GM21367 (cell line): Measurements from ENCODE around the gene KDM4B.
"Not testable (repeated sequence)": the region's sequence is repeated elsewhere in the genome, so short reads cannot be mapped to it uniquely, and the experiment has no call there.

Experiments used
- ATAC-seq: cut with Tn5 transposase; IDR thresholded peaks from one replicate; pipeline ENCODE4 v1.9.1; 2021; ENCODE audit not compliant: unreplicated experiment

Gene KDM4B

GRCh38 chr19:5012688-5013457 is 44.0 kb downstream of the KDM4B start:
- ATAC-seq: no peak

GRCh38 chr19:5013761-5014160 is 44.8 kb downstream of the KDM4B start:
- no peak for ATAC-seq

GRCh38 chr19:5014941-5015340 is 46.0 kb downstream of the KDM4B start:
- ATAC-seq: no peak

GRCh38 chr19:5016268-5016667 is 47.4 kb downstream of the KDM4B start:
- no peak for ATAC-seq

GRCh38 chr19:5016781-5017180 is 47.9 kb downstream of the KDM4B start:
- no peak for ATAC-seq

- no peak for ATAC-seq
Measured at GRCh38 chr19:5017235-5017634, 48.3 kb downstream of the KDM4B start.

GRCh38 chr19:5018224-5019015 is 49.5 kb downstream of the KDM4B start:
- no peak for ATAC-seq

GRCh38 chr19:5020368-5020767 is 51.5 kb downstream of the KDM4B start:
- ATAC-seq: no peak

GRCh38 chr19:5021046-5021445 is 52.1 kb downstream of the KDM4B start:
- no peak for ATAC-seq

GRCh38 chr19:5022066-5022860 is 53.4 kb downstream of the KDM4B start:
- no peak for ATAC-seq

GRCh38 chr19:5023128-5023571 is 54.2 kb downstream of the KDM4B start:
- no peak for ATAC-seq

- no peak for ATAC-seq
Measured at GRCh38 chr19:5024282-5024681, 55.4 kb downstream of the KDM4B start.

- ATAC-seq: no peak
Measured at GRCh38 chr19:5025027-5025426, 56.1 kb downstream of the KDM4B start.

- no peak for ATAC-seq
Measured at GRCh38 chr19:5026706-5027273, 57.9 kb downstream of the KDM4B start.

- no peak for ATAC-seq
Measured at GRCh38 chr19:5028229-5028886, 59.4 kb downstream of the KDM4B start.

- ATAC-seq: not testable (repeated sequence)
Measured at GRCh38 chr19:5029596-5029995, 60.7 kb downstream of the KDM4B start.

GRCh38 chr19:5030136-5030820 is 61.4 kb downstream of the KDM4B start:
- ATAC-seq: no peak

- no peak for ATAC-seq
Measured at GRCh38 chr19:5030822-5031221, 61.9 kb downstream of the KDM4B start.

GRCh38 chr19:5031231-5032100 is 62.6 kb downstream of the KDM4B start:
- ATAC-seq: no peak
